HepG2 (cell line): ENCODE results near the gene JUND. TPM values are rescaled to one million over a fixed set of nuclear protein-coding genes. Genes with fewer than 3 reads are reported as not detected.

Source experiments
- BRD4 ChIP-seq: sonication (generic); formaldehyde crosslinking; IDR thresholded peaks from 2 replicates; pipeline ENCODE4 v1.4.0; 2020; ENCODE audit warnings: missing genetic modification reagents
- ELF4 ChIP-seq: sonication (generic); formaldehyde crosslinking; IDR thresholded peaks from 2 replicates; pipeline ENCODE4 v1.5.0; 2020; ENCODE audit warnings: missing genetic modification reagents, mild to moderate bottlenecking, moderate library complexity, borderline replicate concordance
- HNF4A ChIP-seq: sonication (generic); formaldehyde crosslinking; IDR thresholded peaks from 2 replicates; pipeline ENCODE4 v1.4.0; 2020; ENCODE audit warnings: missing genetic modification reagents
- NR2F6 ChIP-seq, 2 experiments: IDR thresholded peaks; 2 replicates each; pipeline ENCODE4 v1.6.1; 2016; ENCODE audit warnings: antibody characterized with exemption in 1 of 2, mild to moderate bottlenecking in 1 of 2
- ZBTB38 ChIP-seq: sonication (generic); formaldehyde crosslinking; IDR thresholded peaks from 2 replicates; pipeline ENCODE4 v1.5.1; 2020; ENCODE audit warnings: mild to moderate bottlenecking, missing genetic modification reagents
- ZNF12 ChIP-seq: sonication (generic); formaldehyde crosslinking; IDR thresholded peaks from 2 replicates; pipeline ENCODE4 v1.5.0; 2020; ENCODE audit warnings: missing genetic modification reagents
- ZNF142 ChIP-seq: sonication (generic); formaldehyde crosslinking; IDR thresholded peaks from 2 replicates; pipeline ENCODE4 v1.4.0; 2020; ENCODE audit warnings: missing genetic modification reagents
- ZNF234 ChIP-seq: sonication (generic); formaldehyde crosslinking; conservative IDR thresholded peaks from 2 replicates; pipeline ENCODE4 v1.5.1; 2020; ENCODE audit warnings: mild to moderate bottlenecking, missing genetic modification reagents
- ZNF367 ChIP-seq: sonication (generic); formaldehyde crosslinking; IDR thresholded peaks from 2 replicates; pipeline ENCODE4 v1.4.0; 2020; ENCODE audit warnings: missing genetic modification reagents, borderline replicate concordance
- ZNF598 ChIP-seq: sonication (generic); formaldehyde crosslinking; IDR thresholded peaks from 2 replicates; pipeline ENCODE4 v1.5.1; 2020; ENCODE audit warnings: mild to moderate bottlenecking, missing genetic modification reagents, borderline replicate concordance
- ZNF703 ChIP-seq: sonication (generic); formaldehyde crosslinking; IDR thresholded peaks from 2 replicates; pipeline ENCODE4 v1.5.1; 2020; ENCODE audit warnings: missing genetic modification reagents, mild to moderate bottlenecking, moderate library complexity, borderline replicate concordance
- polyA plus RNA-seq, 8 experiments: library from polyadenylated mRNA; depleted of rRNA in 3 of 8; stranded (reverse) in 7 of 8; unstranded in 1 of 8; fragments of >200 nt; fragmentation: Illumina TruSeq in 4 of 8; extraction: Trizol in 4 of 8; gene quantifications; 2 replicates each; pipeline versions ENCODE4 v1.2.1 to v1.2.3, GENCODE V29; 2011 to 2016; ENCODE audit warnings: low read depth in 4 of 8, missing spikeins in 1 of 8, mixed read lengths in 1 of 8; ENCODE audit not compliant: insufficient read depth in 1 of 8
- total RNA-seq, 5 experiments: library from RNA; depleted of rRNA; stranded (reverse); fragments of >200 nt; fragmentation: Illumina TruSeq; extraction: Trizol; gene quantifications; 2 replicates each; pipeline ENCODE4 v1.2.3, GENCODE V29; 2016; ENCODE audit warnings: low read depth in 1 of 5
- TF ChIP-seq, protein P1 (sequence below): sonication (generic); formaldehyde crosslinking; IDR thresholded peaks from 2 replicates; pipeline ENCODE4 v1.5.0; 2020; ENCODE audit warnings: mild to moderate bottlenecking, missing genetic modification reagents, borderline replicate concordance
- TF ChIP-seq, protein P2 (sequence below): sonication (generic); formaldehyde crosslinking; conservative IDR thresholded peaks from 2 replicates; pipeline ENCODE4 v1.4.0; 2020; ENCODE audit warnings: missing genetic modification reagents

Gene JUND
- total and polyA plus RNA-seq, 2 of the 13 experiments (the other 11 are each of a cell fraction or from before 2014, with no cell fraction given) = 41.2 to 59.8 TPM

DNA sequence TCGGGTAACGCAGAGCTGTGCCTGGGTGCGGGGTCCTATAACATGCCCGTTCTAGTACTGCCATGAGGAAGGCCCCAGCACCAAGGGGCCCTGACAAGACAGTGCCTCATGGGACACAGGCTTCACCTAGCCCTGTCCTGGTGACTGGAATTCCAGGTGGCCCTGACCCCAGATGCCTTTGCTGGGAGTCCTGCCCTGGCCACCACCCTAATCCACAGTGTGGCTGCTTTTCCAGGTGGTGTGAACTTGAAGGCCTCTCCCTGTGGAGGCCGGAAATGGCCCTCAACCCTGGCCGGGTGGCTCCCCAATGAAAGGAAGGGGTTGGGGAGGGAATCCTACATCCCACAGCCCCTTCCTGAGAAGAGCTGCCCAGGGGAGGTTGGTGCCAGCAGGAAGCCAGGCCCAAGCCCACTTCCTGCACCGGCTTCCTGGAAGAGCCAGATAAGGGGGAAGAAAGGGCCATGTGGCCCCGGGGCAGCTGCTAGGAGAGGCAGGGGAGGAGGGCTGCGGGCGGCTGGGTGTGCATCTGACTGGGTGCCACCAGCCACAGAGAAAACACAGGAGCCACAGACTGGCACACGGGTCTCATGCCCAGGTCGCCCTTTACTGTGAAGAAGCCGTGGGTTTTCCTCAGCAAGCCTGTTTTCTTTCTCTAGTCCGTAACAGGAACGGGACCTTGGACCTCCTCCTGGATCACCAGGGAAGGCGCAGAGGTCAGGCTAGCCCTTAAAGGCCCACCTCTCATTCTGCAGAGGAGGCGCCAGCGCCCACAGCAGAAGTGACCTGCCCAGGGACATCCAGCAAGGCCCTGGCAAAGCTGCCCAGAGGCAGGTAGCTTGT, 36.8 kb upstream of the JUND start (continued):
- TF ChIP-seq ZNF703 (CRISPR knock-in tag) (no peak), HNF4A (CRISPR knock-in tag) (peak; percentile 71), NR2F6 (IDR thresholded peaks at IDR 0.05) (peak; percentile 63), NR2F6 (CRISPR knock-in tag; IDR thresholded peaks at IDR 0.05) (peak; percentile 87; the same call in 1 of the 2 replicates), ZBTB38 (CRISPR knock-in tag) (peak; percentile 58; the same call in 1 of the 2 replicates), ZNF12 (CRISPR knock-in tag) (no peak), BRD4 (CRISPR knock-in tag) (0 out of 2 replicates have a peak, but pooled peaks have one; percentile 32), ELF4 (no peak), ZNF142 (CRISPR knock-in tag) (peak; percentile 49; the same call in 1 of the 2 replicates), ZNF234 (CRISPR knock-in tag) (no peak), ZNF367 (CRISPR knock-in tag) (no peak), ZNF598 (CRISPR knock-in tag) (peak; percentile 57; the same call in 1 of the 2 replicates)
- TF ChIP-seq, protein P1, sequence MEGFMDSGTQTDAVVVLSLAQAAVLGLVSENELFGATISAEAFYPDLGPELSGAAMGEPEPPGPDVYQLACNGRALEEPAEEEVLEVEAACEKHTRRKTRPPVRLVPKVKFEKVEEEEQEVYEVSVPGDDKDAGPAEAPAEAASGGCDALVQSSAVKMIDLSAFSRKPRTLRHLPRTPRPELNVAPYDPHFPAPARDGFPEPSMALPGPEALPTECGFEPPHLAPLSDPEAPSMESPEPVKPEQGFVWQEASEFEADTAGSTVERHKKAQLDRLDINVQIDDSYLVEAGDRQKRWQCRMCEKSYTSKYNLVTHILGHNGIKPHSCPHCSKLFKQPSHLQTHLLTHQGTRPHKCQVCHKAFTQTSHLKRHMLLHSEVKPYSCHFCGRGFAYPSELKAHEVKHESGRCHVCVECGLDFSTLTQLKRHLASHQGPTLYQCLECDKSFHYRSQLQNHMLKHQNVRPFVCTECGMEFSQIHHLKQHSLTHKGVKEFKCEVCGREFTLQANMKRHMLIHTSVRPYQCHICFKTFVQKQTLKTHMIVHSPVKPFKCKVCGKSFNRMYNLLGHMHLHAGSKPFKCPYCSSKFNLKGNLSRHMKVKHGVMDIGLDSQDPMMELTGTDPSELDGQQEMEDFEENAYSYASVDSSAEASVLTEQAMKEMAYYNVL (CRISPR knock-in tag) = no peak; the same call in 1 of the 2 replicates
- TF ChIP-seq, protein P2, sequence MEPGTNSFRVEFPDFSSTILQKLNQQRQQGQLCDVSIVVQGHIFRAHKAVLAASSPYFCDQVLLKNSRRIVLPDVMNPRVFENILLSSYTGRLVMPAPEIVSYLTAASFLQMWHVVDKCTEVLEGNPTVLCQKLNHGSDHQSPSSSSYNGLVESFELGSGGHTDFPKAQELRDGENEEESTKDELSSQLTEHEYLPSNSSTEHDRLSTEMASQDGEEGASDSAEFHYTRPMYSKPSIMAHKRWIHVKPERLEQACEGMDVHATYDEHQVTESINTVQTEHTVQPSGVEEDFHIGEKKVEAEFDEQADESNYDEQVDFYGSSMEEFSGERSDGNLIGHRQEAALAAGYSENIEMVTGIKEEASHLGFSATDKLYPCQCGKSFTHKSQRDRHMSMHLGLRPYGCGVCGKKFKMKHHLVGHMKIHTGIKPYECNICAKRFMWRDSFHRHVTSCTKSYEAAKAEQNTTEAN (CRISPR knock-in tag) = no peak
